Nephron progenitor cell (in vitro differentiated cells): ENCODE measurements around the gene LAMA2.

Experiments used
- DNase-seq: peaks from one replicate; pipeline ENCODE4 v3.0.0; 2021
- H3K27ac Mint-ChIP-seq: 2 replicates; pipeline ENCODE4 v1.8.0; 2021; ENCODE audit warnings: mild to moderate bottlenecking, moderate library complexity, mixed read lengths
- H3K27me3 Mint-ChIP-seq: 2 replicates; pipeline ENCODE4 v1.8.0; 2021; ENCODE audit warnings: mild to moderate bottlenecking, low read depth, mixed read lengths; ENCODE audit not compliant: poor library complexity
- H3K36me3 Mint-ChIP-seq: 2 replicates; pipeline ENCODE4 v1.8.0; 2021; ENCODE audit warnings: low read depth, mixed read lengths
- H3K4me1 Mint-ChIP-seq: 2 replicates; pipeline ENCODE4 v1.8.0; 2021; ENCODE audit warnings: mixed read lengths
- H3K4me3 Mint-ChIP-seq: 2 replicates; pipeline ENCODE4 v1.8.0; 2021; ENCODE audit warnings: mild to moderate bottlenecking, moderate library complexity, mixed read lengths
- H3K9me3 Mint-ChIP-seq: 2 replicates; pipeline ENCODE4 v1.8.0; 2021; ENCODE audit warnings: mild to moderate bottlenecking, moderate library complexity, mixed read lengths
- CTCF ChIP-seq: fragments of 200-600 bp; sonication (generic); IDR thresholded peaks from 2 replicates; pipeline ENCODE4 v1.5.0; 2021; ENCODE audit warnings: antibody characterized with exemption

The LAMA2 gene

GRCh38 chr6:129238991-129239390 is 356.1 kb downstream of the LAMA2 start:
- TF ChIP-seq CTCF: no peak
- Mint-ChIP-seq H3K27me3 (no peaks in the 10 kb centered on the region), H3K4me3 (no peak overlapping the region), H3K4me1 (peaks cover 9% of the 10 kb centered on the region), H3K27ac (no peak overlapping the region), H3K9me3 (no peaks in the 10 kb centered on the region), H3K36me3 (no peaks in the 10 kb centered on the region)
- no peak for DNase-seq

- Mint-ChIP-seq H3K9me3 (no peaks in the 10 kb centered on the region), H3K4me1 (peaks cover 9% of the 10 kb centered on the region), H3K27me3 (no peaks in the 10 kb centered on the region), H3K36me3 (no peaks in the 10 kb centered on the region), H3K27ac (no peak overlapping the region), H3K4me3 (no peak overlapping the region)
- no peak for TF ChIP-seq CTCF
- no peak for DNase-seq
These were observed 357.0 kb downstream of the LAMA2 start for GRCh38 chr6:129239825-129240491.

GRCh38 chr6:129240492-129240853 is 357.5 kb downstream of the LAMA2 start:
- no peaks in the 10 kb centered on the region for H3K27me3 Mint-ChIP-seq

GRCh38 chr6:129242546-129242945 is 359.6 kb downstream of the LAMA2 start:
- H3K4me3 Mint-ChIP-seq: no peak overlapping the region
- no peaks in the 10 kb centered on the region for H3K27me3 Mint-ChIP-seq
- no peak for TF ChIP-seq CTCF
- H3K36me3 Mint-ChIP-seq: no peaks in the 10 kb centered on the region
- no peaks in the 10 kb centered on the region for H3K4me1 Mint-ChIP-seq
- DNase-seq: no peak
- no peak overlapping the region for H3K27ac Mint-ChIP-seq
- H3K9me3 Mint-ChIP-seq: no peaks in the 10 kb centered on the region

More at GRCh38 chr6:129240492-129240853, 357.5 kb downstream of the LAMA2 start:
- DNase-seq: no peak
- Mint-ChIP-seq H3K4me1 (peaks cover 4% of the 10 kb centered on the region), H3K27ac (no peak overlapping the region), H3K36me3 (no peaks in the 10 kb centered on the region), H3K9me3 (no peaks in the 10 kb centered on the region), H3K4me3 (no peak overlapping the region)
- no peak for TF ChIP-seq CTCF

- H3K27ac Mint-ChIP-seq: no peak overlapping the region
- TF ChIP-seq CTCF: no peak
- H3K36me3 Mint-ChIP-seq: no peaks in the 10 kb centered on the region
- DNase-seq: no peak
- no peaks in the 10 kb centered on the region for H3K27me3 Mint-ChIP-seq
- H3K4me1 Mint-ChIP-seq: no peaks in the 10 kb centered on the region
- no peak overlapping the region for H3K4me3 Mint-ChIP-seq
- no peaks in the 10 kb centered on the region for H3K9me3 Mint-ChIP-seq
These were observed 360.4 kb downstream of the LAMA2 start for GRCh38 chr6:129243377-129243776.

GRCh38 chr6:129248946-129249345 is 366.0 kb downstream of the LAMA2 start:
- no peak for DNase-seq
- H3K27ac Mint-ChIP-seq: no peak overlapping the region
- no peak for TF ChIP-seq CTCF
- no peaks in the 10 kb centered on the region for H3K27me3 Mint-ChIP-seq
- no peak overlapping the region for H3K4me3 Mint-ChIP-seq
- no peaks in the 10 kb centered on the region for H3K4me1 Mint-ChIP-seq
- no peaks in the 10 kb centered on the region for H3K9me3 Mint-ChIP-seq
- H3K36me3 Mint-ChIP-seq: no peaks in the 10 kb centered on the region
